NCI-H1048 (cell line): ENCODE data around the gene GINS2.

Experiments
- DNase-seq: peaks from one replicate; lab custom pipeline; 2025; lab: John Stamatoyannopoulos, UW

The GINS2 gene

GRCh38 chr16:85653290-85653891, 35.4 kb downstream of the GINS2 start:
- no peak for DNase-seq

GRCh38 chr16:85652431-85653221, 36.1 kb downstream of the GINS2 start:
- no peak for DNase-seq

DNA sequence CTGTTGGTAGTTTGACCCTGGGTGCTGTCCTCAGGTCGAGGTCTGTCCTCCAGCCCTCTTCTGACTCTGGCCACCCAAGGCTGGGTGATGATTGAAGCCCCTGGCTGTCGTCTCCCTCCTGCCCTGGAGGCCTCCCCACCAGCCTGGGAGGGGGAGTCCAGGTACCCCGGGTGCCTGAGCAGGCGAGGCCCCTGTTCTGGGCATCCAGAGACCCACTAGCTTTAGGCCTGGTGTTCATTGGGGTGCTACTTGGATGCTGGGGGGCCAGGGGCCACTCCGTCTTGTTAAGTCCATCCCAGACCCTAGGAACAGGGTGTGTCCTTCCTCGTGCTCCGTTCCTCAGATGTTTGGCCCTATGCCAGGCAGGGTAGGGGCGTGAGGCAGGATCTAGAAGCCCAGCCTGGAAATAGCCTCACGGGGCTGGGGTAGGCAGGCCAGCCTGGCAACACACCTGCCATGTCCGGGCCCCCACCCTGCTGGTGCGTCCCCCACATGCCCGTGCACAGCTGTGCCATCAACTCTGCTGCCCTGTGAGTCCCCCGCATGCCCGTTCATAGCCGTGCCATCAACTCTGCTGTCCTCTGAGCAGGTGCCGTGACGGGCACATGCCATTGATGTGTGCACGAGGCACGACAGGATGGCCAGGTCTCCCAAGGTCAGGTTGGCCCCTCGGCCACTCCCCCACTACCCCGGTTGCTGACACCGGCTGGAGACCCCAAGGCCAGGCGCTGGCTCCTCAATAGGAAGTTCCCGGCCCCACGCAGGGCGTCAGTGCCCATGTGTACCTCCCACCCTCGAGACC, 36.9 kb downstream of the GINS2 start:
- DNase-seq = no peak

- no peak for DNase-seq
Observed at GRCh38 chr16:85650844-85651628, 37.7 kb downstream of the GINS2 start.

DNA sequence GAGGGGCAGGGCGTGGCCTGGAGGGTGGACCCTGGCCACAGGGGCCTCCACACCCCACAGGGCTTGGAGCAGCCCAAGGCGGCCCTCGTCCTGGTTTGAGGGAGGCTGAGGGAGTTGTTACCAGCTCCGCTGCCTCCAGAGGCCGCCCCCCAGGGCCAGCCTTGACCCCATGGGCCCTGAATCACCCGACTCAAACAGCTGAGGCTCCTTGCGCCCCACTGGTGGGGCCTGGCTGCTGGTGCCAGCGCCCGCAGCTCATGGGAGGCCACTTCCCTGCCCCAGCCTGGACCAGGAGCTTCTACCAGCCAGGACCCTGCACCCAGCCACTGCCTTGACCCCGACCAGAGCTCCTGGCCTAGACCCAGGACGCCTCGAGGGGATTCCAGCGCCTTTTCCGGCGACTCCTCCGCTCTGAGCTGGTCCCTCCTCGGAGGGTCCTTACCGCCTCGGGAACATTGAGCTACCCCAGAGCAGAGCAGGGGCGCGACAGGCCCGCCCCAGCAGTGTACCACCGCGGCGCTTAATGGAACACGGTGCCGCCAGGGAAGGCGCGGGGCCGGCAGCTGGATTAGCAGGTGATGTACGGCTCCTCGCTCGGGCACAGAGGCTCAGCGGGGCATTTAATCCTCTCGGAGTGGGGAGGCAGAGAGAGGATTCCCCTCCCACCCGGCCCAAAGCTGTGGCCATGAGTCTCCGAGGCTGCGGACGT, 38.5 kb downstream of the GINS2 start:
- no peak for DNase-seq

DNA sequence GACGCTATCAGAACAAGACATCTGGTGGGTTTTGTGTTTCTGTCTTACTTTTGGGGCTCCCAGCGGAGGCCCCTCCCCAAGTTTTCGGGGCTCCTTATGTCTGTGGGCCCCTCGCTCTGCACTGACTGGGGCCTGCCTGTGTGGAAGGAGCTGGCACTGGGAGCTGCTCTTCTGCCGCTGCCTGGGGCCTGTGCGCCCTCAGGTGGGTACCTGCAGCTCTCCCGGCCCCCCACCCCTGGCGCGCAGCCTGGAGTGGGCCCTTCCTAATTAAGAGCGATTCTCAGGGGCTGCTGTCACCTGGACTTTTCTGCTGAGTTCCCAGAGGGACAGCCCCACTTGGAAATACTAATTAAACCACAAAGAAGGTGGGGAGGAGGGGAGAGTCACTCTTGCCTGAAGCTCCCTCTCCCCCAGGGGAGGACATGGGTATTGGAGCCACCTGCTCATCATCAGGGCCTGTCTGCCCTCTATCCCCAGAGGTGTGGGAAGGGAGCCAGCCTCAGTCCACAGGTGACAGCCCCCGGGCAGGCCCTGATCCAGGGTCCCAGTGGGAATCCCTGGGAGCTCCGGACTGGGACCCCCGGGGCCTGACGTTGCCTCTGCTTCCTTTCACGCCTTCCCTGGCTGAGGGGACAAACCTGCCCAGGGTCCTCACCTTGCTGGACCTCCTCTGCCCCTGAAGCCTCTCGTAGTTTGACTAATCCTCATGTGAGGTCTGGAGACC, 39.2 kb downstream of the GINS2 start:
- no peak for DNase-seq

GRCh38 chr16:85648805-85649204, 39.9 kb downstream of the GINS2 start:
- no peak for DNase-seq

GRCh38 chr16:85648070-85648714, 40.6 kb downstream of the GINS2 start:
- no peak for DNase-seq

DNA sequence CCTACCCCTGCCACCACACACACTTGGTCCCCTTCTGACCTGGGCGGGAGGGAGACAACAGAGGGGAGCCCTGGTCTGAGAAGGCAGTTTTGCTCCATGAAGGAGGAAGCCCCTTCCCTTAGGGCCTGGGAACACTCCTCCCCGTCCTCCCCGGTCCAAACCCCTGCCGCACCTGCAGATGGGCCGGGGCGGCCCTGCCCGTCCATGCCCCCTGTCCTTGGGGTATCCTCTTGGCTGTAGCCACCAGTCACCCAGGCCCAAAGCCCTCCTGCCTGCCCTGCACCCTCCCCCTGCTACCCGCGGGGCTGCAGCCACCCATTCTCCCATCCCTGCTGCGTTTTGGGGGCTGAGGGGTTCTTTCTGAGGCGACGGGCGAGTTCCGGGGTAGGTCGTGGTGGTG, 41.8 kb downstream of the GINS2 start:
- no peak for DNase-seq

- no peak for DNase-seq
Observed at GRCh38 chr16:85646358-85646907, 42.3 kb downstream of the GINS2 start.

DNA sequence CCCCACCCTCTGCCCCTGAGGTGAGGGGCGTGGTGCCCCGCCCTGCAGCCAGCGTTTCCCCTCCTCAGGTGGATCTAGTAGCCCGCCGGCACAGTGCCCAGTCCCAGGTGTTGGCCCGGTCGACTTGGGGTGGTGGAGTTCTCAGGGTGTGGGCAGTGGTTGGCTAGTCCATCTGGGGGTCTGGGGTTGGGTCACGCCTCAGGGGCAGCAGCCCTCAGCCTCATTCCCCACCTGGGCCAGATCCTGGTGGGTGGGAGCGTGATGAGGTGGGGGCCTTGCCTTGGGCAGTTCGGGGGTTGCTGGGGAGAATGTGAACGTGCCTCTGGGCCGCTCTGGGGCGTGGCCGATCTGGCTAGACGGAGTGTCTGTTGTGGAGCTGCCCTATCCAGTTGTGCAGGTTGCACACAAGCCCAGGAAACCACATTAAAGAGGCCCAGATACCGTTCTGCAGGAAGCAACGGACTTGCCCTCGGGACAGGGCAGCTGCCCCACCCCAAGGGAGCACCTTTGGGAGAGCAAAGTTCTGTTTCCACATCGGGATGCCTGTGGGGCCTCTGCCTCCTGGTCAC, 43.6 kb downstream of the GINS2 start:
- DNase-seq = no peak

DNA sequence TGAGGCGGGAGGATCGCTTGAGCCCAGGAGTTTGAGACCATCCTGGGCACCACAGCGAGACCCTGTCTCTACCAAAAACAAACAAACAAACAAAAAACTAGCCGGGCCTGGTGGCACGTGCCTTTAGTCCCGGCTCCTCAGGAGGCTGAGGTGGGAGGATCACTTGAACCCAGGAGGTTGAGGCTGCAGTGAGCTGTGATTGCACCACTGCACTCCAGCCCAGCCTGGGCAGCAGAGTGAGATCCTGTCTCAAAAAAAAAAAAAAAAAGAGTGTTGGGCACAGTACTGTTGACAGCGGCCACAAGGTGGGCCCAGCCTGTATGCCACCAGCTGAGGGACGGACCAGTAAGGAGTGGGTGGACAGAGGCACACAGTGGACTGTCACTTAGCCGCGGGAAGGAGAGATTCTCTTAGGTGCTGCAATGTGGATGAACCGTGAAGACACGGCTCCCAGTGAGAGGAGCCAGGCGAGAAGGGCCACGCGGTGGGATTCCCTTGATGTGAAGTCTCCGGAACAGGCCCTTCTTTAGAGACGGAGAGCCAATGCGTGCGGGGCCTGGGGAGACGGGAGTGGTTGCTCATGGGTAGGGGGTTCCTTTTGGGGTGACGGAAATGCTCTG, 44.6 kb downstream of the GINS2 start:
- DNase-seq = no peak

DNA sequence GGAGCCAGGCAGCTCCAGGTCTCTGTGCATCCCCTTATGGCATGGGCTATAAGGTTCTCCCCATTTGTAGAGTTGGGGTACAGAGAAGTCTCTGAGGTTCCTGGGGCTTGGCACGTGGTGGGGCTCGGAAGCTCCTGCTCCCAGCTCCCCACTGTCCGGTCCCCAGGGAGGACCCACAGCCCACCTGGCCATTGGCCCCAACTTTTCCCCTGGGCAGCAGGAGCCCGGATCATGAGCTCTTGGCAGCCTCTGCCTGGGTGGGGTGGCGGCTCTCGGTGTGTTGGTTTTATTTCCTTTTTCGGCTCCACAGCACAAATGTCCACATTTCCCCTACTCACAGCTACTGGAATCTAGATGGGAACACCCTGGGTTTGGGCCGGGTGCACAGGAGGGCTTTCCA, 45.1 kb downstream of the GINS2 start:
- DNase-seq = no peak

DNA sequence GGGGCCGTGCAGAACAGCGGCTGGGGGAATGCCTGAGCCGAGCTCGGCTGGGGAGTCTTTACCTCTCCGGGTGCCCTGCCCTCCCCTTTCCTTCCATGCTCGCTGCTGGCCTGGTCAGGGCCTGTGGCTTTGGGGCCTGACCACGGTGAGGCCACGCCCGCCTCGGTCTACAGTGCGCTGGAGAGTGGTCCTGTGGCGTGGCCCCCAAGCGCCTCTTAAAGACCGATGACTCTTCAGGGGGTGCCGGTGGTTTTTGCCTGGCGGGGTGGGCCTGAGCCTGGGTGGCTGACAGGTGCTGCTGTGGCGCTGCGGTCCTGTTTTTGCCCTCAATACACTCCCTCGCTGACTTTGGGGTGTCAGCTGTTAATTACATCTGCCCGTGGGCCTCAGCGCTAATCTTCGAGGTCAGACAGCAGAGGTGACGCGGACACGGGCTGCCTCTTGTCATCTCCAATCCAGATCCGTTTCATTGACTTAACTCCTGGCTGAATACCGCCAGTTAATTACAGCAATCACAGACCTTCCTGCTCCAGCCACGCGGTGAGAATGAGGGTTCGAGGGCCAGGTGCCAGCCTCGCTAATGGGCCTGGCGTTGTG, 45.9 kb downstream of the GINS2 start:
- DNase-seq = no peak

- DNase-seq = no peak
Observed at GRCh38 chr16:85641776-85642176, 47.0 kb downstream of the GINS2 start.

DNA sequence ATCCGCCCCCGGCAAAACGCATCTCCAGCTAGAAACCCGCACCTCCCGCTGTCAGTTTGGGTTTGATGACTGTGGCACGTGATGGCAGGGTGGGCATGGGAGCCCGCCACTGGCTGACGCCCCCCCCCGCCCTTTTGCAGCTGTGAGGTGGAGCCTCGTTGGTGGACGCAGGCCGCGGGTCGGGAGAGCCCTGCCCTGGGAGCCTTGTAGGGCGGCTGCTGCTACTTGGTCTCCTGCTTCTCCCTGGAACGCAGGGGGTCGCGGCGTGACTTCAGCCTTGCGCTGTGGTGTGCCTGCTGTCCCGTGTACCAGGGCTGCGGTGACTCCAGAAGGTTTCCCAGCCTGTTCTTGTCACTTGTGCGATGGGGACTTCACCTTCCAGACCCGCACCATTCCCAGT, 47.4 kb downstream of the GINS2 start:
- no peak for DNase-seq

GRCh38 chr16:85640585-85640984, 48.2 kb downstream of the GINS2 start:
- DNase-seq = no peak

GRCh38 chr16:85640254-85640558, 48.5 kb downstream of the GINS2 start:
- no peak for DNase-seq
